Right cardiac atrium (tissue), 5 donors: Measurements from ENCODE around the gene GIT2. TPM values are rescaled to one million over a fixed set of nuclear protein-coding genes. Genes with fewer than 3 reads are reported as not detected.

Source experiments
- ATAC-seq, 2 donors: fragments of 200-7000 bp; cut with Tn5 transposase; one replicate each; pipeline versions ENCODE4 v1.8.0 to v1.9.1; 2020; ENCODE audit warnings: moderate library complexity in 2 of 2, mild to moderate bottlenecking in 1 of 2
- DNase-seq, 3 donors: peaks; one replicate each; pipeline ENCODE4 v3.0.0-alpha.2; 2020
- H3K27ac ChIP-seq: one replicate; pipeline ENCODE4 v1.5.1; 2013; ENCODE audit warnings: mild to moderate bottlenecking, low read length, control low read depth, moderate library complexity
- H3K27me3 ChIP-seq: one replicate; pipeline ENCODE4 v1.6.1; 2013; ENCODE audit not compliant: control insufficient read depth, insufficient read depth
- H3K4me1 ChIP-seq: one replicate; pipeline ENCODE4 v1.6.1; 2013; ENCODE audit warnings: low read length; ENCODE audit not compliant: control insufficient read depth, insufficient read depth
- H3K4me3 ChIP-seq: one replicate; pipeline ENCODE4 v1.5.1; 2013; ENCODE audit warnings: low read length, control low read depth
- H3K9me3 ChIP-seq: one replicate; pipeline ENCODE4 v1.6.1; 2013; ENCODE audit warnings: low read length; ENCODE audit not compliant: control insufficient read depth
- WGBS: extraction: QIAGEN DNeasy Blood & Tissue Kit; methylation state at CpG from one replicate; pipeline ENCODE4 v1.1.7; 2013; 5-methylcytosine and 5-hydroxymethylcytosine counted together
- intact Hi-C, 4 donors: fragments of 100-400 bp; cut with DNase I; formaldehyde crosslinking; loops; one replicate each; pipeline versions ENCODE4 v1.11.0 to v1.14.0; 2022 to 2023
- polyA plus RNA-seq: library from polyadenylated mRNA; stranded (reverse); fragments of 200-250 nt; gene quantifications from one replicate; pipeline ENCODE4 v1.2.3, GENCODE V29; 2013
- total RNA-seq, 4 donors: library from RNA; stranded (reverse); fragmentation: NEBNext Ultra II Directional; extraction: Animal tissue kit (Norgen Biotek cat#: 25700); gene quantifications; one replicate each; pipeline ENCODE4 v1.2.1, GENCODE V29; 2021
- donor health status: healthy with polysubstance abuse.
- donor health status: DM: no; HTN: yes; CAD: no.
- donor health status: DM: no; HTN: no; CAD: no.
- donor health status: DM: no; HTN: yes; CAD: no; lungs with severe emphysema.
- donor health status: DM: yes; HTN: yes; CAD: no.

Gene GIT2
- total and polyA plus RNA-seq, 5 donors = 17.9 to 44.6 (median 32.3) TPM

GRCh38 chr12:109981311-109981710 lies 14.9 kb downstream of the GIT2 start:
- H3K27me3 ChIP-seq = no peaks in the 10 kb centered on the region
- DNase-seq (no peak), ATAC-seq (no peak)
- 93% methylated on average over 5 of the region's 5 CpGs for WGBS
- H3K4me3 ChIP-seq = no peak overlapping the region
- intact Hi-C loops = no loop called here
- H3K27ac ChIP-seq = no peak overlapping the region
- no peaks in the 10 kb centered on the region for H3K9me3 ChIP-seq
- no peaks in the 10 kb centered on the region for H3K4me1 ChIP-seq

DNA sequence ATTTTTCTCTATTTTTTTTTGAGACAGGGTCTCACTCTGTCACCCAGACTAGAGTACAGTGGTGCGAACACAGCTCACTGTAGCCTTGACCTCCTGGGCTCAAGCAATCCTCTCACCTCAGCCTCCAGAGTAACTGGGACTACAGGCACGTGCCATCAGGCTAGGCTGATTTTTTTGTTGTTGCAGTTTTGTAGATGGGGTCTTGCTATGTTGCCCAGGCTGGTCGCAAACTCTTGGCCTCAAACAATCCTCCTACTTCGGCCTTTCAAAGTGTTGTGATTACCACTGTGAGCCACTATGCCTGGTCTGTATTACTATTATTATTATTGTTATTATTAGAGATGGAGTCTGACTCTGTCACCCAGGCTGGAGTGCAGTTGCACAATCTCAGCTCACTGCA lies 23.3 kb downstream of the GIT2 start:
- DNase-seq (no peak), ATAC-seq (no peak)
- H3K27me3 ChIP-seq = no peaks in the 10 kb centered on the region
- no peaks in the 10 kb centered on the region for H3K9me3 ChIP-seq
- WGBS = 98% methylated on average over 4 of the region's 4 CpGs
- H3K4me1 ChIP-seq = peaks cover 1% of the 10 kb centered on the region
- H3K4me3 ChIP-seq = no peak overlapping the region
- intact Hi-C loops = no loop called here
- no peak overlapping the region for H3K27ac ChIP-seq

DNA sequence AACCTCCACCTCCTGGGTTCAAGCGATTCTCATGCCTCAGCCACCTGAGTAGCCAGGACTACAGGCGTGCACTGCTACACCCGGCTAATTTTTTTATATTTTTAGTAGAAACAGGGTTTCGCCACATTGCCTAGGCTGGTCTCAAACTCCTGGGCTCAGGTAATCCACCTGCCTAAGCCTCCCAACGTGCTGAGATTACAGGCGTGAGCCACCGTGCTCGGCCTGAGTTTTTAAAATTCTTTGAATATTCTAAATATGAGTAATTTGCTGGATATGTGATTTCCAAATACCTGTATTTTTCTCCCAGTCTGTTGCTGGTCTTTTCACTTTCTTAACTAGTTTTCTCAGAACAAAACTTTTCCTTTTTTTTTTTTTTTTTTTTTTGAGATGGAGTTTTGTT lies 27.4 kb downstream of the GIT2 start:
- DNase-seq (no peak), ATAC-seq (no peak)
- H3K27ac ChIP-seq = no peak overlapping the region
- no peaks in the 10 kb centered on the region for H3K9me3 ChIP-seq
- no peak overlapping the region for H3K4me3 ChIP-seq
- intact Hi-C loops = no loop called here
- H3K4me1 ChIP-seq = peaks cover 1% of the 10 kb centered on the region
- WGBS = 87% methylated on average over 8 of the region's 8 CpGs
- H3K27me3 ChIP-seq = no peaks in the 10 kb centered on the region

- DNase-seq = no peak
- 81% methylated on average over 2 of the region's 2 CpGs for WGBS
- H3K4me3 ChIP-seq = no peak overlapping the region
- no peaks in the 10 kb centered on the region for H3K9me3 ChIP-seq
- peaks cover 1% of the 10 kb centered on the region for H3K4me1 ChIP-seq
- no peak for ATAC-seq
- no peak overlapping the region for H3K27ac ChIP-seq
- no peaks in the 10 kb centered on the region for H3K27me3 ChIP-seq
- intact Hi-C loops = no loop called here
These were observed 28.1 kb downstream of the GIT2 start for GRCh38 chr12:109968032-109968420.

DNA sequence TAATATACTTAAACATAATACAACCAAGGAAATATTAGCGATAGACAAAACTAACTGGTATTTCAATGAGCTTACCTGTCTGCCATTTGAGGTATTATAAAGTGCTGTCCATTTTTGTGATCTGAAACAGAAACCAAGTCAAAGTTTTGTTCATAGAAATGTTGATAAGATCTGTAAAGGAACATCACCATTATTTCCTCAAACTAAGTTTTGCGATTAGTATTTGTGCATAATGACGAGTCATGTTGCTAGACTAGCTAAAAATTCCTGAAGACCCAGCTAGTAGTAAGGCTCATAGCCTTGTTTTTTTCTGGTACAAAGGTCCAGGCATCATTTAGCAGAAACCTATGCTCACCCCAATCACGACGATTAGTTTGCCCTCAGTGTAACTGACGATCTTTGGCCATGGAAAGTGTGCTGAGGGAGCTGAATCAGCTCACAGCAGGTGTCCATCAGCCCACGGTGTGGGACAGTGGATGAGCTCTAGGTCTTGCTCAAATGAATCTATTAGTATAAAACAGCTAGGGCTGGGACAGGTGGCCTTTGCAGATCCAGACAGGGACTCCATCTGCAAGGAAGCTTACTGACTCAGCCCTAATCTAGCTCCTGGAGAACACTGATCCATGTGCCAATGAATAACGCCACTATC lies 28.7 kb downstream of the GIT2 start:
- Histone ChIP-seq H3K4me1 (peaks cover 1% of the 10 kb centered on the region), H3K4me3 (no peak overlapping the region), H3K27me3 (no peaks in the 10 kb centered on the region), H3K27ac (no peak overlapping the region), H3K9me3 (no peaks in the 10 kb centered on the region)
- DNase-seq (no peak), ATAC-seq (no peak)
- intact Hi-C loops = no loop called here
- 74% methylated on average over 8 of the region's 8 CpGs for WGBS

GRCh38 chr12:109966546-109966945 lies 29.6 kb downstream of the GIT2 start:
- ATAC-seq (no peak), DNase-seq (no peak)
- Histone ChIP-seq H3K4me3 (no peak overlapping the region), H3K27ac (no peak overlapping the region), H3K27me3 (no peaks in the 10 kb centered on the region), H3K9me3 (no peaks in the 10 kb centered on the region), H3K4me1 (peaks cover 1% of the 10 kb centered on the region)
- 94% methylated on average over 4 of the region's 4 CpGs for WGBS
- intact Hi-C loops = no loop called here

DNA sequence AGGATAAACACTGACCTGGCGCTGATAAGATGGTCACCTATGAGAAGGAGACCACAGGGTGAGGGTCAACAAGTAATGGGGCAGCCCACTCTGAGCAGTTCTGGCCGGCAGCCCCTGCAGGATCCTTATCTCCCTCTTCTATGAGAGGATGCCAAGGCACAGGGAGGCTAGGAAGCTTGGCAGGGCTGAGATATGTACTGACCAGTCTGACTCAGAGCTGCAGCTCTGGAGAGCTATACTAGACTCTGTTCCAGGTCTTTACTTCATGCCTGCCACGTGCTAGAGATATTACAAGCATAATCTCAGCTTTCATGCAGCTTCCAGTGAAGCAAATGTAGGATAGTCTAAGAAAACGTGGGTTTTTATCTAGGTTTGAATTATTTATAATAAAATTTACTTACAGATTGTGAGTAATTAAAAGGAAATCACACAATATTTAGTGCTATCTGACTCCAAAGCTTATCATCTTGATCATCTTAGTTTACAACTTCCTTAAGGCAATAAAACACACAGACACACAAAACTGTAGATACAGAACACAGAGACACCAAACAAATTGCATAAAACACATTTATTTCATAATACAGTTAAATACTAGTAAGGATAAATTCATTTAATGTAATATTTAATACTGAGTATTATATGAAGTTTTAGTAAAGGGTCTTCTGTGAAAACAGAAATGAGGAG lies 32.3 kb downstream of the GIT2 start:
- no peak overlapping the region for H3K4me3 ChIP-seq
- H3K27me3 ChIP-seq = no peaks in the 10 kb centered on the region
- H3K4me1 ChIP-seq = no peaks in the 10 kb centered on the region
- intact Hi-C loops = no loop called here
- ATAC-seq = peak; percentile 78 to 82
- peak in 2 of 3 donors; percentile 41 to 72 for DNase-seq
- H3K9me3 ChIP-seq = no peaks in the 10 kb centered on the region
- H3K27ac ChIP-seq = no peak overlapping the region
- 45% methylated on average over 4 of the region's 4 CpGs for WGBS

- DNase-seq (no peak), ATAC-seq (no peak)
- Histone ChIP-seq H3K9me3 (no peaks in the 10 kb centered on the region), H3K4me3 (no peak overlapping the region), H3K27ac (no peak overlapping the region), H3K27me3 (no peaks in the 10 kb centered on the region), H3K4me1 (no peaks in the 10 kb centered on the region)
- intact Hi-C loops = no loop called here
- 88% methylated on average over 1 of the region's 1 CpG for WGBS
These were observed 32.8 kb downstream of the GIT2 start for GRCh38 chr12:109963330-109963729.

DNA sequence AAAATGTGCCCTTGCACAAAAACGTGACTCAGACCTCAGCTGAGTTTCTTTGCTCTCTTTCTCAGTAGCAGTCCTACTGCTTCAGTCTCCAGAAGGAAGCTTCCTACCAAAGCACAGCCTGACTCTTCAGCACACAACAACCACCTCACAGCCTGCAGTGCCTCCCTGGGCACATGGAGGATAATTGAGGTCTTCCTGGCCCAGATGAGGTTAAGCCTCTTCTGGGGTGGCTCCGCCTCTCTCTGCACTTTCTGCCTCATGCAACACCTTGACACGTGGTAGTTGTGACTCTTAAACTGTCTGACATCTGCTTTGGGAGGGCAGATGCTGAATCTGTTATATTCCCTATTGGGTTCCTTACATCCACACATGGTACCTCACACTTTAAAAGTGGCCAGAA lies 33.8 kb downstream of the GIT2 start:
- Histone ChIP-seq H3K27ac (no peak overlapping the region), H3K4me1 (no peaks in the 10 kb centered on the region), H3K4me3 (no peak overlapping the region), H3K9me3 (no peaks in the 10 kb centered on the region), H3K27me3 (no peaks in the 10 kb centered on the region)
- intact Hi-C loops = no loop called here
- 70% methylated on average over 3 of the region's 3 CpGs for WGBS
- ATAC-seq (no peak), DNase-seq (no peak)

DNA sequence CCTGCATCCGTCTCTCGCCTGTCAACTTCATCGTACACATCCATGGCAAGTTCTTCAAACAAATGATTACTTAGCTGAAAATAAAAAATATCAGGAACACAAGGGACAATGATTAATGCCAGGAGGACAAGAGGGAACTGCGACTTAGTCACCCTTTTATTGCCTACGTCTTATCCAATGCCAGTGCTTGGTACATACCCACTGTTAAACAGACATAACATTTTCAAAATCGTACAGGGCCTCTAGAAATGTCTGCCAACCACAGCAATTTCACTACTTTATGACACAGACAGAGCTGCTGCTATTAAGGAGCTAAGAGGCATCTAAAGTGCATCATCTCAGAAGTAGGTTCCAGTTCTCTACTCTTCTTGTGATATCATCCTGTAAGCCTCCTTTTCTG lies 34.6 kb downstream of the GIT2 start:
- no peaks in the 10 kb centered on the region for H3K9me3 ChIP-seq
- peak; percentile 15 to 49 for ATAC-seq
- intact Hi-C loops = no loop called here
- DNase-seq = no peak
- H3K27ac ChIP-seq = peak overlapping the region; percentile 88
- WGBS = 61% methylated on average over 6 of the region's 6 CpGs
- H3K4me3 ChIP-seq = no peak overlapping the region
- no peaks in the 10 kb centered on the region for H3K4me1 ChIP-seq
- H3K27me3 ChIP-seq = no peaks in the 10 kb centered on the region

GRCh38 chr12:109961201-109961600 lies 35.0 kb downstream of the GIT2 start:
- H3K9me3 ChIP-seq = no peaks in the 10 kb centered on the region
- no peaks in the 10 kb centered on the region for H3K4me1 ChIP-seq
- peak overlapping the region; percentile 1 for H3K4me3 ChIP-seq
- 55% methylated on average over 14 of the region's 14 CpGs for WGBS
- DNase-seq = peak in 1 of 3 donors; percentile 27
- peak overlapping the region; percentile 88 for H3K27ac ChIP-seq
- peak; percentile 69 to 75 for ATAC-seq
- intact Hi-C loops = no loop called here
- no peaks in the 10 kb centered on the region for H3K27me3 ChIP-seq
